ENCODE data around the gene TBC1D4.

The TBC1D4 gene

GRCh38 chr13:75495938-75496337, 14.0 kb upstream of the TBC1D4 start:
- FAIRE-seq (peak; percentile 57), DNase-seq (ENCODE audit: insufficient read length, low spot score) (no peak)
- TF ChIP-seq POLR2A (IDR thresholded peaks at IDR 0.05; ENCODE audit: low read depth, low read length): no peak

GRCh38 chr13:75494491-75494890, 12.5 kb upstream of the TBC1D4 start:
- DNase-seq (ENCODE audit: insufficient read length, low spot score): no peak
- no peak for TF ChIP-seq POLR2A (IDR thresholded peaks at IDR 0.05; ENCODE audit: low read depth, low read length)
- FAIRE-seq: no peak

- no peak for FAIRE-seq
- no peak for DNase-seq (ENCODE audit: insufficient read length, low spot score)
Measured at GRCh38 chr13:75493156-75493555, 11.2 kb upstream of the TBC1D4 start.

GRCh38 chr13:75492389-75492788, 10.4 kb upstream of the TBC1D4 start:
- no peak for FAIRE-seq
- TF ChIP-seq POLR2A (IDR thresholded peaks at IDR 0.05; ENCODE audit: low read depth, low read length): no peak
- no peak for DNase-seq (ENCODE audit: insufficient read length, low spot score)

More at GRCh38 chr13:75493156-75493555, 11.2 kb upstream of the TBC1D4 start:
- no peak for TF ChIP-seq POLR2A (IDR thresholded peaks at IDR 0.05; ENCODE audit: low read depth, low read length)

- FAIRE-seq (no peak), DNase-seq (ENCODE audit: insufficient read length, low spot score) (no peak)
- TF ChIP-seq POLR2A (IDR thresholded peaks at IDR 0.05; ENCODE audit: low read depth, low read length): no peak
Measured at GRCh38 chr13:75491376-75491775, 9.4 kb upstream of the TBC1D4 start.

- FAIRE-seq (peak; percentile 85), DNase-seq (ENCODE audit: insufficient read length, low spot score) (no peak)
- no peak for TF ChIP-seq POLR2A (IDR thresholded peaks at IDR 0.05; ENCODE audit: low read depth, low read length)
Measured at GRCh38 chr13:75489502-75490263, 7.7 kb upstream of the TBC1D4 start.

- DNase-seq (ENCODE audit: insufficient read length, low spot score) (no peak), FAIRE-seq (peak; percentile 88)
- TF ChIP-seq POLR2A (IDR thresholded peaks at IDR 0.05; ENCODE audit: low read depth, low read length): no peak
Measured at GRCh38 chr13:75486146-75487062, 4.4 kb upstream of the TBC1D4 start.

GRCh38 chr13:75485286-75486062, 3.5 kb upstream of the TBC1D4 start:
- FAIRE-seq (peak; percentile 57), DNase-seq (ENCODE audit: insufficient read length, low spot score) (no peak)
- no peak for TF ChIP-seq POLR2A (IDR thresholded peaks at IDR 0.05; ENCODE audit: low read depth, low read length)

- no peak for FAIRE-seq
Measured at GRCh38 chr13:75482820-75483079, 781 bp upstream of the TBC1D4 start.

GRCh38 chr13:75481176-75482069, 546 bp downstream of the TBC1D4 start:
- DNase-seq (ENCODE audit: insufficient read length, low spot score): no peak
- no peak for FAIRE-seq
- 0 out of 2 replicates have a peak, but pooled peaks have one; percentile 39 for TF ChIP-seq POLR2A (IDR thresholded peaks at IDR 0.05; ENCODE audit: low read depth, low read length)

More at GRCh38 chr13:75482820-75483079, 781 bp upstream of the TBC1D4 start:
- no peak for TF ChIP-seq POLR2A (IDR thresholded peaks at IDR 0.05; ENCODE audit: low read depth, low read length)
- no peak for DNase-seq (ENCODE audit: insufficient read length, low spot score)

- FAIRE-seq: peak; percentile 11
- DNase-seq (ENCODE audit: insufficient read length, low spot score): no peak
- no peak for TF ChIP-seq POLR2A (IDR thresholded peaks at IDR 0.05; ENCODE audit: low read depth, low read length)
Measured at GRCh38 chr13:75480671-75481175, 1.2 kb downstream of the TBC1D4 start.

GRCh38 chr13:75479102-75479740, 2.7 kb downstream of the TBC1D4 start:
- DNase-seq (ENCODE audit: insufficient read length, low spot score) (no peak), FAIRE-seq (no peak)
- no peak for TF ChIP-seq POLR2A (IDR thresholded peaks at IDR 0.05; ENCODE audit: low read depth, low read length)

All from H54 (cell line).